Stimulated activated CD4-positive, alpha-beta T cell treated with anti-CD3 and anti-CD28 coated beads, TNF-alpha, amount 100 ng/mL, for 1 hour (primary cell): ENCODE results near the gene HYLS1.

Experiments used
- DNase-seq, 3 donors: peaks; one replicate each; pipeline ENCODE4 v3.0.0-alpha.2; 2020; ENCODE audit warnings: low read depth in 3 of 3, low spot score in 1 of 3

The HYLS1 gene

GRCh38 chr11:125932301-125932700, 44.8 kb downstream of the HYLS1 start:
- no peak for DNase-seq

GRCh38 chr11:125933030-125933813, 45.8 kb downstream of the HYLS1 start:
- DNase-seq, result no peak

GRCh38 chr11:125934473-125934872, 47.0 kb downstream of the HYLS1 start:
- DNase-seq, result no peak

- no peak for DNase-seq
Observed at GRCh38 chr11:125935056-125935455, 47.6 kb downstream of the HYLS1 start.

GRCh38 chr11:125935618-125936199, 48.2 kb downstream of the HYLS1 start:
- no peak for DNase-seq

GRCh38 chr11:125938418-125938817, 51.0 kb downstream of the HYLS1 start:
- DNase-seq, result no peak

GRCh38 chr11:125939081-125939521, 51.6 kb downstream of the HYLS1 start:
- DNase-seq, result no peak

GRCh38 chr11:125940145-125940544, 52.7 kb downstream of the HYLS1 start:
- DNase-seq, result no peak

- DNase-seq, result no peak
Observed at GRCh38 chr11:125941267-125941618, 53.8 kb downstream of the HYLS1 start.

GRCh38 chr11:125941619-125942611, 54.4 kb downstream of the HYLS1 start:
- peak in 1 of 3 donors; percentile 39 for DNase-seq

GRCh38 chr11:125942771-125943428, 55.4 kb downstream of the HYLS1 start:
- no peak for DNase-seq

- no peak for DNase-seq
Observed at GRCh38 chr11:125943661-125944349, 56.3 kb downstream of the HYLS1 start.

- DNase-seq, result no peak
Observed at GRCh38 chr11:125944350-125945010, 57.0 kb downstream of the HYLS1 start.

- no peak for DNase-seq
Observed at GRCh38 chr11:125945011-125945796, 57.7 kb downstream of the HYLS1 start.

GRCh38 chr11:125945797-125946520, 58.5 kb downstream of the HYLS1 start, which contains the start of gene VSIG10L2:
TSS of gene VSIG10L2 (plus strand) at chr11:125946044. CDS start at chr11:125946056, 12 bp downstream.
- DNase-seq, result no peak

- no peak for DNase-seq
Observed at GRCh38 chr11:125946712-125947418, 59.4 kb downstream of the HYLS1 start.

- no peak for DNase-seq
Observed at GRCh38 chr11:125947419-125948277, 60.2 kb downstream of the HYLS1 start.
